Esophagus (tissue), 2 donors: Measurements from ENCODE around the gene CCNE1. TPM values are rescaled to one million over a fixed set of nuclear protein-coding genes. Genes with fewer than 3 reads are reported as not detected.
"Not testable (repeated sequence)": the region's sequence is repeated elsewhere in the genome, so short reads cannot be mapped to it uniquely, and the experiment has no call there.

Experiments
- H3K27ac ChIP-seq, 2 donors: one replicate each; pipeline ENCODE4 v1.5.1; 2013; ENCODE audit warnings: low read depth in 2 of 2, mild to moderate bottlenecking in 2 of 2, inconsistent platforms in 1 of 2, low read length in 1 of 2, moderate library complexity in 1 of 2
- H3K27me3 ChIP-seq, 2 donors: one replicate each; pipeline ENCODE4 v1.6.1; 2013; ENCODE audit warnings: low read length in 2 of 2, control low read depth in 1 of 2, mild to moderate bottlenecking in 1 of 2; ENCODE audit not compliant: insufficient read depth in 2 of 2, control insufficient read depth in 1 of 2
- H3K36me3 ChIP-seq, 2 donors: one replicate each; pipeline ENCODE4 v1.6.1; 2013; ENCODE audit warnings: low read length in 1 of 2; ENCODE audit not compliant: control insufficient read depth in 2 of 2, insufficient read depth in 2 of 2
- H3K4me1 ChIP-seq, 2 donors: one replicate each; pipeline ENCODE4 v1.6.1; 2013; ENCODE audit warnings: low read length in 1 of 2; ENCODE audit not compliant: control insufficient read depth in 2 of 2, insufficient read depth in 2 of 2
- H3K4me3 ChIP-seq, 2 donors: one replicate each; pipeline ENCODE4 v1.5.1; 2013; ENCODE audit warnings: low read length in 2 of 2, mild to moderate bottlenecking in 2 of 2, low read depth in 1 of 2, moderate library complexity in 1 of 2
- H3K9me3 ChIP-seq, 2 donors: one replicate each; pipeline ENCODE4 v1.6.1; 2013; ENCODE audit warnings: mild to moderate bottlenecking in 2 of 2, low read depth in 1 of 2, low read length in 1 of 2, moderate library complexity in 1 of 2; ENCODE audit not compliant: control insufficient read depth in 2 of 2, insufficient read depth in 1 of 2
- WGBS, 2 donors: extraction: QIAGEN DNeasy Blood & Tissue Kit; methylation state at CpG; one replicate each; pipeline ENCODE4 v1.1.7; 2013; 5-methylcytosine and 5-hydroxymethylcytosine counted together
- polyA plus RNA-seq, 2 donors: library from polyadenylated mRNA; stranded (reverse); fragments of 200-250 nt; gene quantifications; one replicate each; pipeline ENCODE4 v1.2.3, GENCODE V29; 2013
- donor health status: healthy with polysubstance abuse.
- donor health status: Bipolar disorder and iron deficiency.

Gene CCNE1
- polyA plus RNA-seq, 2 donors = 4.9 to 5.2 TPM

GRCh38 chr19:29785360-29785759 is 26.4 kb upstream of the CCNE1 start:
- H3K9me3 ChIP-seq = no peaks in the 10 kb centered on the region
- 83 to 94% methylated on average over 5 of the region's 5 CpGs for WGBS, 2 donors
- H3K4me3 ChIP-seq = no peak overlapping the region
- no peaks in the 10 kb centered on the region for H3K27me3 ChIP-seq
- no peaks in the 10 kb centered on the region for H3K36me3 ChIP-seq
- H3K27ac ChIP-seq = no peak overlapping the region
- H3K4me1 ChIP-seq = no peaks in the 10 kb centered on the region

GRCh38 chr19:29785955-29786589 is 25.7 kb upstream of the CCNE1 start:
- Histone ChIP-seq H3K4me1 (no peaks in the 10 kb centered on the region), H3K4me3 (no peak overlapping the region), H3K27ac (no peak overlapping the region), H3K36me3 (no peaks in the 10 kb centered on the region), H3K27me3 (no peaks in the 10 kb centered on the region), H3K9me3 (no peaks in the 10 kb centered on the region)
- WGBS, 2 donors = 67 to 74% methylated on average over 5 of the region's 5 CpGs

- no peaks in the 10 kb centered on the region for H3K4me1 ChIP-seq
- no peaks in the 10 kb centered on the region for H3K36me3 ChIP-seq
- no peak overlapping the region for H3K4me3 ChIP-seq
- 57 to 72% methylated on average over 4 of the region's 4 CpGs for WGBS, 2 donors
- H3K27me3 ChIP-seq = no peaks in the 10 kb centered on the region
- no peaks in the 10 kb centered on the region for H3K9me3 ChIP-seq
- H3K27ac ChIP-seq = no peak overlapping the region
These were observed 24.5 kb upstream of the CCNE1 start for GRCh38 chr19:29787281-29787680.

- no peaks in the 10 kb centered on the region for H3K4me1 ChIP-seq
- H3K27me3 ChIP-seq = no peaks in the 10 kb centered on the region
- WGBS, 2 donors = 80 to 93% methylated on average over 3 of the region's 3 CpGs
These were observed 22.8 kb upstream of the CCNE1 start for GRCh38 chr19:29789007-29789406.

GRCh38 chr19:29793116-29793727 is 18.6 kb upstream of the CCNE1 start:
- no peaks in the 10 kb centered on the region for H3K9me3 ChIP-seq
- no peak overlapping the region for H3K27ac ChIP-seq
- WGBS, 2 donors = 84 to 87% methylated on average over 11 of the region's 11 CpGs
- H3K4me1 ChIP-seq = no peaks in the 10 kb centered on the region
- no peaks in the 10 kb centered on the region for H3K27me3 ChIP-seq
- H3K36me3 ChIP-seq = no peaks in the 10 kb centered on the region
- no peak overlapping the region for H3K4me3 ChIP-seq

More at GRCh38 chr19:29789007-29789406, 22.8 kb upstream of the CCNE1 start:
- Histone ChIP-seq H3K27ac (no peak overlapping the region), H3K4me3 (no peak overlapping the region), H3K9me3 (no peaks in the 10 kb centered on the region), H3K36me3 (no peaks in the 10 kb centered on the region)

GRCh38 chr19:29794490-29794889 is 17.3 kb upstream of the CCNE1 start:
- WGBS, 2 donors = 91% methylated on average over 7 of the region's 7 CpGs
- not testable (repeated sequence) for H3K4me1 ChIP-seq

GRCh38 chr19:29795461-29796172 is 16.2 kb upstream of the CCNE1 start:
- no peaks in the 10 kb centered on the region for H3K9me3 ChIP-seq
- no peaks in the 10 kb centered on the region for H3K4me1 ChIP-seq
- WGBS, 2 donors = 84 to 87% methylated on average over 16 of the region's 16 CpGs

More at GRCh38 chr19:29794490-29794889, 17.3 kb upstream of the CCNE1 start:
- not testable (repeated sequence) for H3K4me3 ChIP-seq, H3K27me3 ChIP-seq, H3K9me3 ChIP-seq, H3K27ac ChIP-seq, H3K36me3 ChIP-seq

GRCh38 chr19:29796173-29796573 is 15.6 kb upstream of the CCNE1 start:
- Histone ChIP-seq H3K4me3 (no peak overlapping the region), H3K9me3 (no peaks in the 10 kb centered on the region), H3K4me1 (no peaks in the 10 kb centered on the region), H3K27me3 (no peaks in the 10 kb centered on the region), H3K36me3 (no peaks in the 10 kb centered on the region), H3K27ac (no peak overlapping the region)
- WGBS, 2 donors = 46 to 66% methylated on average over 9 of the region's 9 CpGs

More at GRCh38 chr19:29795461-29796172, 16.2 kb upstream of the CCNE1 start:
- H3K36me3 ChIP-seq = no peaks in the 10 kb centered on the region
- H3K4me3 ChIP-seq = no peak overlapping the region
- H3K27me3 ChIP-seq = no peaks in the 10 kb centered on the region
- H3K27ac ChIP-seq = no peak overlapping the region

GRCh38 chr19:29798774-29799497 is 12.9 kb upstream of the CCNE1 start:
- Histone ChIP-seq H3K4me3 (no peak overlapping the region), H3K4me1 (no peaks in the 10 kb centered on the region), H3K27me3 (no peaks in the 10 kb centered on the region), H3K9me3 (no peaks in the 10 kb centered on the region), H3K36me3 (no peaks in the 10 kb centered on the region), H3K27ac (no peak overlapping the region)
- WGBS, 2 donors = 63 to 71% methylated on average over 9 of the region's 9 CpGs
